Thymus (tissue), 11 donors: ENCODE measurements around the gene TMEM220. TPM values are rescaled to one million over a fixed set of nuclear protein-coding genes. Genes with fewer than 3 reads are reported as not detected.

Experiments
- DNase-seq, 9 donors: peaks; one replicate each; pipeline ENCODE4 v3.0.0-alpha.2; 2013; ENCODE audit warnings: low spot score in 9 of 9, low read depth in 6 of 9, missing footprints in 1 of 9
- H3K27ac ChIP-seq, 2 donors: one replicate each; pipeline ENCODE4 v1.5.1; 2013; ENCODE audit warnings: control low read depth in 1 of 2, low read depth in 1 of 2, low read length in 1 of 2, mild to moderate bottlenecking in 1 of 2, moderate library complexity in 1 of 2
- H3K27me3 ChIP-seq, 2 donors: one replicate each; pipeline ENCODE4 v1.5.1; 2013; ENCODE audit warnings: low read length in 1 of 2; ENCODE audit not compliant: control insufficient read depth in 2 of 2, insufficient read depth in 1 of 2
- H3K36me3 ChIP-seq, 2 donors: one replicate each; pipeline ENCODE4 v1.5.1; 2013; ENCODE audit warnings: low read length in 1 of 2, mild to moderate bottlenecking in 1 of 2, moderate library complexity in 1 of 2; ENCODE audit not compliant: control insufficient read depth in 2 of 2, insufficient read depth in 2 of 2
- H3K4me1 ChIP-seq, 2 donors: one replicate each; pipeline ENCODE4 v1.5.1; 2013; ENCODE audit warnings: low read length in 2 of 2; ENCODE audit not compliant: control insufficient read depth in 2 of 2, insufficient read depth in 2 of 2
- H3K4me3 ChIP-seq, 2 donors: one replicate each; pipeline ENCODE4 v1.5.1; 2013; ENCODE audit warnings: low read length in 2 of 2, control low read depth in 1 of 2, mild to moderate bottlenecking in 1 of 2
- H3K9me3 ChIP-seq, 2 donors: one replicate each; pipeline ENCODE4 v1.5.1; 2013; ENCODE audit warnings: low read length in 1 of 2, mild to moderate bottlenecking in 1 of 2; ENCODE audit not compliant: control insufficient read depth in 2 of 2, insufficient read depth in 1 of 2
- WGBS: extraction: QIAGEN DNeasy Blood & Tissue Kit; methylation state at CpG from one replicate; pipeline ENCODE4 v1.1.7; 2013; 5-methylcytosine and 5-hydroxymethylcytosine counted together
- polyA plus RNA-seq: library from polyadenylated mRNA; stranded (reverse); fragments of 200-250 nt; gene quantifications from one replicate; pipeline ENCODE4 v1.2.3, GENCODE V29; 2013
- total RNA-seq: library from RNA; stranded (reverse); fragments of 120-200 nt; gene quantifications from one replicate; pipeline ENCODE4 v1.2.4, GENCODE V29; 2013
- donor health status: healthy.

Gene TMEM220
- total and polyA plus RNA-seq, 2 donors = 0.85 to 2.6 TPM

DNA sequence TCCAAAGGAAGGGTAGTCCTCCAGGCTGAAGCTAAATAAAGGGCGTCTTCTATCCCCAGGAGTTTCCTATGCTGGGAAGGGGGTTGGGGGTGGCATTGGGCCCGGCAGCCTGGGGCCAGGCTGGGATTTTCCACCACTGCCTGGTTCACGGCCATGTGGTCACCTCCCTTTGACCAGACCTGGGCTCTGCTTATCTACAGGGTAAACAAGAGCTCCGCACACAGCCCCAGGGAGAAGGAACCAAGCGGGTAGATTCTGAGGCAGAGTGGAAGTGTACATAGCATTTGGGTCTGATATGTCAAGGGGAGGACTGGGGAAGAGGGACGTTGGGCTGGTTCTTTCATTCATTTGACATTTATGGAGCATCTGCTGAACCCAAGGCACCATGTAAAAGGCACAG is 27.2 kb upstream of the TMEM220 start:
- no peak overlapping the region for H3K27ac ChIP-seq
- no peak for DNase-seq
- H3K9me3 ChIP-seq = no peaks in the 10 kb centered on the region
- H3K4me1 ChIP-seq = no peaks in the 10 kb centered on the region
- no peaks in the 10 kb centered on the region for H3K27me3 ChIP-seq
- WGBS = 96% methylated on average over 6 of the region's 6 CpGs
- no peaks in the 10 kb centered on the region for H3K36me3 ChIP-seq
- H3K4me3 ChIP-seq = no peak overlapping the region

DNA sequence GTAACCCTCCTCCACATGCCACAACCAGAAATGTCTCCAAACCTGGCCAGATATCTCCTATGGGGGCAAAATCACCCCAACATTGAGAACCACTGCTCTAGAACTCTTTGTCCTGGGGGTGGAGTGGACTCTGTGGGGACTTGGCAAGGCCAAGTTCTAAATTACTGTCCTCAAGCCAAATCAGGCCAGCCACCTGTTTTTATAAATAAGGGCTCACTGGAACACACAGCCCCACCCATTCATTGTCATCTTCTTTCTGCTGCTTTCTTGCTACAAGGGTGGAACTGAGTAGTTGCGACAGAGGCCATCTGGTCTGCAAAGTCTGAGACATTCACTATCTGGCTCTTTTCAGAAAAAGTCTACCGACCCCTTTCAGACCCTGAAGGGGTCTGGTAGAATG is 26.8 kb upstream of the TMEM220 start:
- Histone ChIP-seq H3K4me3 (no peak overlapping the region), H3K9me3 (no peaks in the 10 kb centered on the region), H3K27ac (no peak overlapping the region), H3K36me3 (no peaks in the 10 kb centered on the region), H3K27me3 (no peaks in the 10 kb centered on the region), H3K4me1 (no peaks in the 10 kb centered on the region)
- WGBS = 97% methylated on average over 2 of the region's 2 CpGs
- DNase-seq = no peak

DNA sequence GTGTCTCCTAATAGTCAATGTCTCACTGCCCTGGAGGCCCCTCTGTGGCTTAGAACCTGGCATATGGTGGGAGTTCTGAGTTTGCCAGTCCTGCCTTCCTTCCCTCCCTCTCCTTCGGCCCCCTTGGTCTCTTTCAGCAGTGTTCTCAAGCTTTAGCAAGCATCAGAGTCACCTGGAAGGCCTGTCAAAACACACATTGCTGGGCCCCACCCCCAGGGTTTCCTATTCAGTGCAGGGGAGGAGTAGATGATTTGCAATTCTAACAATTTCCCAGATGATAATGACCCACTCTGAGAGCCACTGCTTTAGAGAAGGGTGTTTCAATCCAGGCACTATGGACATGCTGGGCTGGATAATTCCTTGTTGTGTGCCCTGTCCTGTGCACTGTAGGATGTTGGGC is 26.4 kb upstream of the TMEM220 start:
- no peak overlapping the region for H3K27ac ChIP-seq
- no peaks in the 10 kb centered on the region for H3K9me3 ChIP-seq
- no peaks in the 10 kb centered on the region for H3K4me1 ChIP-seq
- no peak overlapping the region for H3K4me3 ChIP-seq
- WGBS = 88% methylated on average over 1 of the region's 1 CpG
- DNase-seq = no peak
- no peaks in the 10 kb centered on the region for H3K27me3 ChIP-seq
- no peaks in the 10 kb centered on the region for H3K36me3 ChIP-seq

DNA sequence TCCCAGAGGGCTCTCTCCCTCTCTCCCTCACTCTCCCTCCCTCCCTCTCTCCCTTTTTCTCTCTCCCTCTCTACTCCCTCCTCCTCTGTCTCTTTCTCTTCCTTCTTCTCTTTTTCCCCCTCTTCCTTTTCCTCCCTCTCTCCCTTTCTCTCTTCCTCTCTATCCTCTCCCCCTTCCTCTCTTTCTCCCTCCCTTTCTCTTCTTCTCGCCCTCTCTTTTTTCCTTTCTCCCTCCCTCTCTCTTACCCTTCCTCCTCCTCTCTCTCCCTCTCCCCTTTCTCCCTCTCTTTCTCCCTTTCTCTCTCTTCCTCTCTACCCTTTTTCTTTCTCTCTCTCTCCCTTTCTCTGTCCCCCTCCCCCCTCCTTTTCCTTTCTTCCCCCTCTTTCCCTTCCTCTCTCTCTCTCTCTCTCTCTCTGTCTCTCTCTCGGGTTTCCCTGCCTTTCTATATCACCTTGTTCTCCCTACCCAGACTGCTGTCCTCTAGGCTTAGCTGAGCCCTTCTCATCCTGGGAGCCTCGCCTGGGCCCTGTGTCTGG is 25.8 kb upstream of the TMEM220 start:
- Histone ChIP-seq H3K27ac (no peak overlapping the region), H3K4me1 (no peaks in the 10 kb centered on the region), H3K4me3 (no peak overlapping the region), H3K9me3 (no peaks in the 10 kb centered on the region), H3K27me3 (no peaks in the 10 kb centered on the region), H3K36me3 (no peaks in the 10 kb centered on the region)
- 95% methylated on average over 3 of the region's 3 CpGs for WGBS
- no peak for DNase-seq

DNA sequence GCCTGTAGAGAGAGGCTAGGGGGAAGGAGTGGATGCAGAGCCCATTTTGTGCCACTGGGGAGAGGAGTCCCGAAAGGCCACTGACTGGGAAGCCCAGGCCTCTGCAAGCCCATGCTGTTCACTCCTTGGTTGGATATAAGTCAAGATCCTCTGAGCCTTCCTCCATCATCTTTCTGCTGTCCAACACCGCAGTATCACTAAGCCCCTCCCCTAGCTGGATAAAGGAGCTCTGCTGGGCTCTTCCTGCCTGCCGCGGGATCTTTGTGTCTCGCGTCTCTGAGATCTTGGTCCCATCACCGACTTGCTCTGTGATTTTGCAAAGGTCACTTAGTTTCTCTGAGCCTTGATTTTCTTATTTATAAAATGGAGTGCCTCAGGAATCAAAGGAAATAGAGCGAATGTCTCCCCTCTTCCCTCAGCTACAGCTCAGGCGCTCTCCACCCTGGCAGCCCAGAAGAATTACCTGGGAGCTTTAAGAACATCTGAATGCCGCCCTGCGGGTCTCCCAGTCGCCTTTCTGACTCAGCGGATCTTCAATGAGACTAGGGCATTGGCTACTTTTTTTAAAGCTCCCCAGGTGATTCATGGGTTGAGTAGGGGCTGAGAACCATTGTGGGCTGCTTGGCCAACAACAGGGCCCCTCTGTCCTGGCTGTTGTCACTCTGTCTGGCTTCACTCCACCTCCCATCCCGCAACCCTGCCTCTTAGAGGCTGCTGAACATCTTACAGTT is 25.2 kb upstream of the TMEM220 start:
- no peak for DNase-seq
- H3K4me1 ChIP-seq = no peaks in the 10 kb centered on the region
- no peak overlapping the region for H3K27ac ChIP-seq
- no peaks in the 10 kb centered on the region for H3K36me3 ChIP-seq
- H3K4me3 ChIP-seq = no peak overlapping the region
- 90% methylated on average over 14 of the region's 14 CpGs for WGBS
- no peaks in the 10 kb centered on the region for H3K27me3 ChIP-seq
- H3K9me3 ChIP-seq = no peaks in the 10 kb centered on the region

DNA sequence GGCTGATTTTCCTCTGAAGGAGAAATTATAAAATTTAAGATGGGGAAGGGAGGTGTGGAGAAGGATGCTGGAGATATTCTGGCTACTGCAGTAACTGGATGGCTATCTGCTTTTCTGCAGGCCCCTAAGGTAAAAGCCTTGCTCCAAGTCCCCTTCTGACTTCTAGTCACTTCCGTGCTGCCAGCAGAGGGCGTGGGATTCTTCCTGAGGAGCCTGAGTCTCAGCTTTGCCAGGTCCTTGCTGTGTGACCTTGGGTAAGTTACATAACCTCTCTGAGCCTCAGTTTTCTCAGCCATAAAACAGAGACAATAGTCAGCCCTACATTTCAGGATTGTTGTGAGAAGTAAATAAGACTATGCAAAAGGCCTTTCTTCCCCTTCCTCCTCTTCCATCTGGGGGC is 24.3 kb upstream of the TMEM220 start:
- WGBS = 82% methylated on average over 2 of the region's 2 CpGs
- Histone ChIP-seq H3K36me3 (no peaks in the 10 kb centered on the region), H3K27ac (no peak overlapping the region), H3K4me1 (no peaks in the 10 kb centered on the region), H3K4me3 (no peak overlapping the region), H3K9me3 (no peaks in the 10 kb centered on the region), H3K27me3 (no peaks in the 10 kb centered on the region)
- peak in 2 of 9 donors; percentile 25 to 33 for DNase-seq

DNA sequence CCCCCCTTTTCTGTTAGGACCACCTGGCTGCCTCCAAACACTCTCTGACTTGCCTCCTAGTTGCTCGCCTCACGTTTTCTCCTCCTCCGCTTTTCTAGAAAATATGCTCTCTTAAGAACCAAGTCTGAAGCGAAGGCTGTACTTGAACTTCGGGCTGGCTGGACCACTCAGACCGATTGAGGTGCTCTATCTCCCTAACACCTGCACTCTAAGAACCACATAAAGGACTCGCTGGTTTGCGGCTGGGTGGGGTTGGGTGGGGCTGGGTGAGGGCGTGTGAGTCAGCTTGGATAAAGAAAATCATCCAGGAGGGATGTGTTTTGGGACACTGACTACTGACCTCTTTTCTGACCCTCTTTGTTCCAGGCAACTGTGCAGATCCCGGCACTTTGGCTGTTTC is 22.9 kb upstream of the TMEM220 start:
- Histone ChIP-seq H3K4me3 (no peak overlapping the region), H3K27ac (no peak overlapping the region), H3K9me3 (no peaks in the 10 kb centered on the region), H3K4me1 (no peaks in the 10 kb centered on the region), H3K27me3 (no peaks in the 10 kb centered on the region), H3K36me3 (no peaks in the 10 kb centered on the region)
- no peak for DNase-seq
- 86% methylated on average over 10 of the region's 10 CpGs for WGBS

DNA sequence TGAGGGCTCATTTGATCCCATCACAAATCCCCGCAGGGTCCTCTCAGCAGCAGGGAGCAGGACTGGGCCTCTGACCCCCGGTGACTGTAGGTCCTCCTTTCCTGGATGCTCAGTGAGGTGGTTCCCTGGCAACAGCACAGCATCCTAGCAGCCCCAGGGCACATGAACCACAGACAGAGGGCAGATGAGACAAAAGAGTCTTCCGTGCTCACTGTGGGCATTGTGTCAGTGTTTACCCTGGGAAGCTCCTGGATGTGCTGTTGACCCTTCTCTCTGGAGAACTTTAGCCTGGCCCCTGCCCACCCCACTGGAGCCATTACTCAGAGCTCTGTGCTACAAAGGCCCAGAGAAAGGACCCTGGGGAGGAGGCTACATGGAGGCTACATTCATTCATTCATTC is 21.7 kb upstream of the TMEM220 start:
- Histone ChIP-seq H3K27ac (no peak overlapping the region), H3K27me3 (no peaks in the 10 kb centered on the region), H3K4me1 (no peaks in the 10 kb centered on the region), H3K9me3 (no peaks in the 10 kb centered on the region), H3K4me3 (no peak overlapping the region), H3K36me3 (no peaks in the 10 kb centered on the region)
- WGBS = 97% methylated on average over 3 of the region's 3 CpGs
- DNase-seq = no peak

DNA sequence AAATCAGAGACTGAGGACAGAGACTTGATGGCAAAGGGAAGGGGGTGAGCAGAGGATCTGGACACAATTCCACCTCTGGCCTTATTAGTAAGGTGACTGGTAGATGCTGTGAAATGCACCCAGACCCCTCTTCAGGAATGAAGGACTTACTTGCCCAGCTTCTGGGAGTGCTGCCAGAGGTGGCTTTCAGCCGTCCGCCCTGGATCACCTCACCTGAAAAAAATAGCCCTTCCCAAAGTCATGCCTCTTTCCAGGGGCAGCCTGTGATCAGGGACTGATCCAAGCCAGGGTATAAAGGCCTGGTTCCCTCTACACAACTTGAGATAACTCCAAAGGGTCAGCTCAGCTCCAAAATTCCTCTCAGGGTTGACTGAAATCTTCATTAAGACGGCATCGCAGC is 20.4 kb upstream of the TMEM220 start:
- no peaks in the 10 kb centered on the region for H3K27me3 ChIP-seq
- no peaks in the 10 kb centered on the region for H3K4me1 ChIP-seq
- no peak overlapping the region for H3K27ac ChIP-seq
- no peak overlapping the region for H3K4me3 ChIP-seq
- WGBS = 98% methylated on average over 4 of the region's 4 CpGs
- DNase-seq = no peak
- H3K36me3 ChIP-seq = no peaks in the 10 kb centered on the region
- H3K9me3 ChIP-seq = no peaks in the 10 kb centered on the region
